SK-N-SH (cell line): ENCODE measurements around the gene TTC32.

Source experiments
- CTCF ChIP-seq: fragments of 200-600 bp; sonication (generic); IDR thresholded peaks from 2 replicates; pipeline ENCODE4 v1.6.1; 2017; ENCODE audit warnings: antibody characterized with exemption, mild to moderate bottlenecking, moderate library complexity
- MXI1 ChIP-seq: IDR thresholded peaks from 2 replicates; pipeline ENCODE4 v1.6.1; 2012; ENCODE audit warnings: mild to moderate bottlenecking, low read depth, low read length, improper control_type of control experiment
- POLR2AphosphoS5 ChIP-seq: IDR thresholded peaks from 2 replicates; pipeline ENCODE4 v1.6.1; 2012; ENCODE audit warnings: low read depth, low read length
- REST ChIP-seq: IDR thresholded peaks from 2 replicates; pipeline ENCODE4 v1.6.1; 2012; ENCODE audit warnings: mild to moderate bottlenecking, low read depth, low read length, moderate library complexity

GRCh38 chr2:19870792-19871191 is 31.0 kb downstream of the TTC32 start:
- TF ChIP-seq MXI1 (no peak), CTCF (no peak), REST (no peak), POLR2AphosphoS5 (no peak)
